Liver (tissue), 9 donors: ENCODE data around the gene EIF3D. TPM values are rescaled to one million over a fixed set of nuclear protein-coding genes. Genes with fewer than 3 reads are reported as not detected.

Experiments
- DNase-seq: peaks from one replicate; pipeline ENCODE4 v3.0.0-alpha.2; 2017; ENCODE audit warnings: low spot score
- H3K27ac ChIP-seq, 2 donors: one replicate each; pipeline ENCODE4 v1.7.0; 2013; ENCODE audit warnings: inconsistent platforms in 2 of 2, low read length in 2 of 2, control low read depth in 1 of 2, low read depth in 1 of 2, mild to moderate bottlenecking in 1 of 2
- H3K27me3 ChIP-seq, 4 donors: one replicate each; pipeline versions ENCODE4 v1.6.1 to v1.7.0; 2013; ENCODE audit warnings: low read length in 3 of 4, inconsistent platforms in 1 of 4, mild to moderate bottlenecking in 1 of 4, moderate library complexity in 1 of 4; ENCODE audit not compliant: control insufficient read depth in 4 of 4, insufficient read depth in 4 of 4
- H3K36me3 ChIP-seq, 4 donors: one replicate each; pipeline versions ENCODE4 v1.6.1 to v1.7.0; 2013; ENCODE audit warnings: low read length in 3 of 4, mild to moderate bottlenecking in 3 of 4, low read depth in 1 of 4, moderate library complexity in 1 of 4; ENCODE audit not compliant: control insufficient read depth in 4 of 4, insufficient read depth in 3 of 4
- H3K4me1 ChIP-seq, 4 donors: one replicate each; pipeline versions ENCODE4 v1.6.1 to v1.7.0; 2013; ENCODE audit warnings: low read length in 3 of 4, mild to moderate bottlenecking in 3 of 4, moderate library complexity in 1 of 4; ENCODE audit not compliant: control insufficient read depth in 4 of 4, insufficient read depth in 4 of 4
- H3K4me3 ChIP-seq, 3 donors: one replicate each; pipeline versions ENCODE4 v1.6.1 to v1.7.0; 2013; ENCODE audit warnings: low read length in 3 of 3, control low read depth in 1 of 3, low read depth in 1 of 3, mild to moderate bottlenecking in 1 of 3
- H3K9ac ChIP-seq, 2 donors: one replicate each; pipeline ENCODE4 v1.7.0; 2013; ENCODE audit warnings: low read length in 2 of 2, mild to moderate bottlenecking in 2 of 2, moderate library complexity in 2 of 2, control low read depth in 1 of 2, low read depth in 1 of 2
- H3K9me3 ChIP-seq, 4 donors: one replicate each; pipeline versions ENCODE4 v1.6.1 to v1.7.0; 2013; ENCODE audit warnings: low read length in 3 of 4; ENCODE audit not compliant: control insufficient read depth in 4 of 4
- EGR1 ChIP-seq, 2 donors: IDR thresholded peaks; 2 replicates each; pipeline ENCODE4 v1.6.1; 2016 to 2018; ENCODE audit warnings: antibody characterized with exemption in 2 of 2, low read depth in 2 of 2
- FOXA1 ChIP-seq: IDR thresholded peaks from 2 replicates; pipeline ENCODE4 v1.6.1; 2016; ENCODE audit warnings: antibody characterized with exemption
- HNF4A ChIP-seq, 2 donors: conservative IDR thresholded peaks; 2 replicates each; pipeline ENCODE4 v1.6.1; 2016; ENCODE audit warnings: antibody characterized with exemption in 2 of 2, mild to moderate bottlenecking in 2 of 2
- HNF4G ChIP-seq: IDR thresholded peaks from 2 replicates; pipeline ENCODE4 v1.6.1; 2016; ENCODE audit warnings: antibody characterized with exemption
- NR2F2 ChIP-seq: IDR thresholded peaks from 2 replicates; pipeline ENCODE4 v1.6.1; 2016; ENCODE audit warnings: antibody characterized with exemption
- RAD21 ChIP-seq, 2 donors: IDR thresholded peaks; 2 replicates each; pipeline ENCODE4 v1.6.1; 2016; ENCODE audit warnings: antibody characterized with exemption in 2 of 2, mild to moderate bottlenecking in 2 of 2
- RXRA ChIP-seq, 2 donors: IDR thresholded peaks; 2 replicates each; pipeline ENCODE4 v1.6.1; 2017 to 2018; ENCODE audit warnings: antibody characterized with exemption in 2 of 2, mild to moderate bottlenecking in 1 of 2
- SP1 ChIP-seq: IDR thresholded peaks from 2 replicates; pipeline ENCODE4 v1.6.1; 2018; ENCODE audit warnings: antibody characterized with exemption, mild to moderate bottlenecking
- TAF1 ChIP-seq: conservative IDR thresholded peaks from 2 replicates; pipeline ENCODE4 v1.6.1; 2016; ENCODE audit warnings: antibody characterized with exemption, mild to moderate bottlenecking
- YY1 ChIP-seq: IDR thresholded peaks from 2 replicates; pipeline ENCODE4 v1.6.1; 2016; ENCODE audit warnings: antibody characterized with exemption, mild to moderate bottlenecking
- WGBS: extraction: QIAGEN DNeasy Blood & Tissue Kit; methylation state at CpG from one replicate; pipeline ENCODE4 v1.1.7; 2013; 5-methylcytosine and 5-hydroxymethylcytosine counted together
- polyA plus RNA-seq, 2 donors: library from polyadenylated mRNA; stranded (reverse) in 1 of 2; unstranded in 1 of 2; fragments of 200-250 nt in 1 of 2; fragments of >200 nt in 1 of 2; fragmentation: Nextera tagmentation in 1 of 2; extraction: Ambion mirVana in 1 of 2; gene quantifications; one replicate each; pipeline versions ENCODE4 v1.2.1 to v1.2.3, GENCODE V29; 2013 to 2015
- total RNA-seq, 2 donors: library from RNA; depleted of rRNA; stranded (reverse); fragments of >200 nt; gene quantifications; one replicate each; pipeline ENCODE4 v1.2.3, GENCODE V29; 2014
- TF ChIP-seq, protein P1 (sequence below): IDR thresholded peaks from 2 replicates; pipeline ENCODE4 v1.6.1; 2016; ENCODE audit warnings: antibody characterized with exemption
- TF ChIP-seq, protein P2 (sequence below): IDR thresholded peaks from 2 replicates; pipeline ENCODE4 v1.6.1; 2016; ENCODE audit warnings: antibody characterized with exemption, mild to moderate bottlenecking
- TF ChIP-seq, protein P3 (sequence below): IDR thresholded peaks from 2 replicates; pipeline ENCODE4 v1.6.1; 2016; ENCODE audit warnings: antibody characterized with exemption
- TF ChIP-seq, protein P4 (sequence below): fragments of 150-350 bp; IDR thresholded peaks from 2 replicates; pipeline ENCODE4 v1.5.1; 2017; ENCODE audit warnings: improper control_type of control experiment, low read depth, low read length; ENCODE audit not compliant: missing input control
- TF ChIP-seq, protein P5 (sequence below): IDR thresholded peaks from 2 replicates; pipeline ENCODE4 v1.6.1; 2016; ENCODE audit warnings: antibody characterized with exemption
- donor health status: healthy.
- donor health status: healthy.
- donor health status: healthy.
- donor health status: healthy.
- donor health status: healthy.

The EIF3D gene
- total and polyA plus RNA-seq, 4 donors, result 32.8 to 169 (median 80.3) TPM

DNA sequence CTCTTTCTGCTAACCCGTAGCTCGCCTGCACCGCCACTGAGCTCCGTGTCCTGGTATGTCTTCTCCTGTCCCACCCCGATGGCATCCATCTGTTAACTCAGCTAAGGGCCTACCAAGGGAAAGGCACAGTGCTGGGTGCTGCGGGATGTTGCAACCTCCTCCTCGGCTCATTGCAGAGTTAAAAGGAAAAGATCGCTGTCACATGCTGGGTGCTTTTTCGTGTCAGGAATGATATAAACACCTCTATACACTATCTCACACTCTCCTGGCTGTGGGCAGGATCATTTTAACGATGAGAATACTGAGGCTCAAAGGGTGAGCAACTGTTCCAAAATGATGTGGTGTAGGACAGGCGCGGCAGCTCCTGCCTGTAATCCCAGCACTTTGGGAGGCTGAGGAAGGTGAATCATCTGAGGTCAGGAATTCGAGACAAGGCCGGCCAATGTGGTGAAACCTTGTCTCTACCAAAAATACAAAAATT lies 57.6 kb downstream of the EIF3D start:
- Histone ChIP-seq H3K27ac (no peak overlapping the region), H3K36me3 (peaks cover 9 to 38% (median 23%) of the 10 kb centered on the region in 4 donors), H3K4me3 (no peak overlapping the region), H3K9ac (no peak overlapping the region), H3K27me3 (no peaks in the 10 kb centered on the region), H3K4me1 (peaks cover 0 to 4% (median 3%) of the 10 kb centered on the region in 4 donors), H3K9me3 (no peaks in the 10 kb centered on the region)
- WGBS, result 87% methylated on average over 14 of the region's 14 CpGs
- no peak for DNase-seq
- TF ChIP-seq NR2F2 (no peak), EGR1 (IDR thresholded peaks at IDR 0.05; ENCODE audit: low read depth in 2 of 2) (no peak), RXRA (IDR thresholded peaks at IDR 0.05) (no peak), RAD21 (IDR thresholded peaks at IDR 0.05) (no peak), FOXA1 (no peak), SP1 (no peak), TAF1 (no peak), YY1 (no peak), HNF4G (no peak), HNF4A (conservative IDR thresholded peaks at IDR 0.05) (no peak)
- TF ChIP-seq, protein P1, sequence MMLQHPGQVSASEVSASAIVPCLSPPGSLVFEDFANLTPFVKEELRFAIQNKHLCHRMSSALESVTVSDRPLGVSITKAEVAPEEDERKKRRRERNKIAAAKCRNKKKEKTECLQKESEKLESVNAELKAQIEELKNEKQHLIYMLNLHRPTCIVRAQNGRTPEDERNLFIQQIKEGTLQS, result no peak
- TF ChIP-seq, protein P2, sequence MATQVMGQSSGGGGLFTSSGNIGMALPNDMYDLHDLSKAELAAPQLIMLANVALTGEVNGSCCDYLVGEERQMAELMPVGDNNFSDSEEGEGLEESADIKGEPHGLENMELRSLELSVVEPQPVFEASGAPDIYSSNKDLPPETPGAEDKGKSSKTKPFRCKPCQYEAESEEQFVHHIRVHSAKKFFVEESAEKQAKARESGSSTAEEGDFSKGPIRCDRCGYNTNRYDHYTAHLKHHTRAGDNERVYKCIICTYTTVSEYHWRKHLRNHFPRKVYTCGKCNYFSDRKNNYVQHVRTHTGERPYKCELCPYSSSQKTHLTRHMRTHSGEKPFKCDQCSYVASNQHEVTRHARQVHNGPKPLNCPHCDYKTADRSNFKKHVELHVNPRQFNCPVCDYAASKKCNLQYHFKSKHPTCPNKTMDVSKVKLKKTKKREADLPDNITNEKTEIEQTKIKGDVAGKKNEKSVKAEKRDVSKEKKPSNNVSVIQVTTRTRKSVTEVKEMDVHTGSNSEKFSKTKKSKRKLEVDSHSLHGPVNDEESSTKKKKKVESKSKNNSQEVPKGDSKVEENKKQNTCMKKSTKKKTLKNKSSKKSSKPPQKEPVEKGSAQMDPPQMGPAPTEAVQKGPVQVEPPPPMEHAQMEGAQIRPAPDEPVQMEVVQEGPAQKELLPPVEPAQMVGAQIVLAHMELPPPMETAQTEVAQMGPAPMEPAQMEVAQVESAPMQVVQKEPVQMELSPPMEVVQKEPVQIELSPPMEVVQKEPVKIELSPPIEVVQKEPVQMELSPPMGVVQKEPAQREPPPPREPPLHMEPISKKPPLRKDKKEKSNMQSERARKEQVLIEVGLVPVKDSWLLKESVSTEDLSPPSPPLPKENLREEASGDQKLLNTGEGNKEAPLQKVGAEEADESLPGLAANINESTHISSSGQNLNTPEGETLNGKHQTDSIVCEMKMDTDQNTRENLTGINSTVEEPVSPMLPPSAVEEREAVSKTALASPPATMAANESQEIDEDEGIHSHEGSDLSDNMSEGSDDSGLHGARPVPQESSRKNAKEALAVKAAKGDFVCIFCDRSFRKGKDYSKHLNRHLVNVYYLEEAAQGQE, result no peak
- TF ChIP-seq, protein P3, sequence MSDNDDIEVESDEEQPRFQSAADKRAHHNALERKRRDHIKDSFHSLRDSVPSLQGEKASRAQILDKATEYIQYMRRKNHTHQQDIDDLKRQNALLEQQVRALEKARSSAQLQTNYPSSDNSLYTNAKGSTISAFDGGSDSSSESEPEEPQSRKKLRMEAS, result no peak
- TF ChIP-seq, protein P4, sequence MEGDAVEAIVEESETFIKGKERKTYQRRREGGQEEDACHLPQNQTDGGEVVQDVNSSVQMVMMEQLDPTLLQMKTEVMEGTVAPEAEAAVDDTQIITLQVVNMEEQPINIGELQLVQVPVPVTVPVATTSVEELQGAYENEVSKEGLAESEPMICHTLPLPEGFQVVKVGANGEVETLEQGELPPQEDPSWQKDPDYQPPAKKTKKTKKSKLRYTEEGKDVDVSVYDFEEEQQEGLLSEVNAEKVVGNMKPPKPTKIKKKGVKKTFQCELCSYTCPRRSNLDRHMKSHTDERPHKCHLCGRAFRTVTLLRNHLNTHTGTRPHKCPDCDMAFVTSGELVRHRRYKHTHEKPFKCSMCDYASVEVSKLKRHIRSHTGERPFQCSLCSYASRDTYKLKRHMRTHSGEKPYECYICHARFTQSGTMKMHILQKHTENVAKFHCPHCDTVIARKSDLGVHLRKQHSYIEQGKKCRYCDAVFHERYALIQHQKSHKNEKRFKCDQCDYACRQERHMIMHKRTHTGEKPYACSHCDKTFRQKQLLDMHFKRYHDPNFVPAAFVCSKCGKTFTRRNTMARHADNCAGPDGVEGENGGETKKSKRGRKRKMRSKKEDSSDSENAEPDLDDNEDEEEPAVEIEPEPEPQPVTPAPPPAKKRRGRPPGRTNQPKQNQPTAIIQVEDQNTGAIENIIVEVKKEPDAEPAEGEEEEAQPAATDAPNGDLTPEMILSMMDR, result no peak
- TF ChIP-seq, protein P5, sequence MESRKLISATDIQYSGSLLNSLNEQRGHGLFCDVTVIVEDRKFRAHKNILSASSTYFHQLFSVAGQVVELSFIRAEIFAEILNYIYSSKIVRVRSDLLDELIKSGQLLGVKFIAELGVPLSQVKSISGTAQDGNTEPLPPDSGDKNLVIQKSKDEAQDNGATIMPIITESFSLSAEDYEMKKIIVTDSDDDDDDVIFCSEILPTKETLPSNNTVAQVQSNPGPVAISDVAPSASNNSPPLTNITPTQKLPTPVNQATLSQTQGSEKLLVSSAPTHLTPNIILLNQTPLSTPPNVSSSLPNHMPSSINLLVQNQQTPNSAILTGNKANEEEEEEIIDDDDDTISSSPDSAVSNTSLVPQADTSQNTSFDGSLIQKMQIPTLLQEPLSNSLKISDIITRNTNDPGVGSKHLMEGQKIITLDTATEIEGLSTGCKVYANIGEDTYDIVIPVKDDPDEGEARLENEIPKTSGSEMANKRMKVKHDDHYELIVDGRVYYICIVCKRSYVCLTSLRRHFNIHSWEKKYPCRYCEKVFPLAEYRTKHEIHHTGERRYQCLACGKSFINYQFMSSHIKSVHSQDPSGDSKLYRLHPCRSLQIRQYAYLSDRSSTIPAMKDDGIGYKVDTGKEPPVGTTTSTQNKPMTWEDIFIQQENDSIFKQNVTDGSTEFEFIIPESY, result no peak

DNA sequence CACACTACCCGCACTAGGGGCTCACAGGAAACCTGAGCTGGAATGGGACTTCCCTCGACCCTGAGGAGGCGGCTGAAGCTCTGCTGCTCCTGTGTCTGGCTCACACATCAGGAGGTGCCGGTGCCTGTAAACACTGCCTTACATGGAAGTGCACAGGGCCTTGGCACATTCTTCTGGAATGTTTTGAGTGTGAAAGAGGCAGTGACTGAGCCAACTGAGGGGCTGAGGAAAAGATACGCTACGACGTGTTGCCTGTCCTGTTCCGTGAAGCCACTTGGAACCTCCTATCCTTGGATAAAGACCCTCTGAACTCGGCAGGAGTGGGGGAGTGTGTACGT lies 58.0 kb downstream of the EIF3D start:
- Histone ChIP-seq H3K4me3 (no peak overlapping the region), H3K4me1 (peaks cover 0 to 4% (median 3%) of the 10 kb centered on the region in 4 donors), H3K36me3 (peaks cover 9 to 36% (median 21%) of the 10 kb centered on the region in 4 donors), H3K27me3 (no peaks in the 10 kb centered on the region), H3K9me3 (no peaks in the 10 kb centered on the region), H3K9ac (no peak overlapping the region), H3K27ac (no peak overlapping the region)
- 77% methylated on average over 10 of the region's 10 CpGs for WGBS
- DNase-seq, result no peak
- TF ChIP-seq RXRA (IDR thresholded peaks at IDR 0.05) (no peak), FOXA1 (no peak), SP1 (no peak), HNF4G (no peak), YY1 (no peak)
- TF ChIP-seq, protein P2, result no peak
- TF ChIP-seq, protein P4, result no peak
- TF ChIP-seq, protein P1, result no peak
